GM13976 (cell line): ENCODE measurements around the gene GPR162.

ENCODE experiments used
- DNase-seq: peaks from one replicate; pipeline ENCODE4 v3.0.0; 2012; ENCODE audit warnings: low spot score
- in situ Hi-C: fragments of 300-500 bp; cut with MboI; formaldehyde crosslinking; loops from one replicate; pipeline ENCODE4 v1.12.0; 2022; ENCODE audit warnings: low sequenced_read_pairs, mixed read lengths, inconsistent platforms; ENCODE audit not compliant: unreplicated experiment
- TF ChIP-seq, protein P1 (sequence below): IDR thresholded peaks from 2 replicates; pipeline ENCODE4 v1.5.1; 2012; ENCODE audit warnings: borderline replicate concordance, mild to moderate bottlenecking; ENCODE audit not compliant: insufficient read depth; ENCODE audit errors: extremely low read depth, missing control alignments, control extremely low read depth

The GPR162 gene

GRCh38 chr12:6782119-6782518 lies 39.5 kb upstream of the GPR162 start:
- TF ChIP-seq, protein P1, sequence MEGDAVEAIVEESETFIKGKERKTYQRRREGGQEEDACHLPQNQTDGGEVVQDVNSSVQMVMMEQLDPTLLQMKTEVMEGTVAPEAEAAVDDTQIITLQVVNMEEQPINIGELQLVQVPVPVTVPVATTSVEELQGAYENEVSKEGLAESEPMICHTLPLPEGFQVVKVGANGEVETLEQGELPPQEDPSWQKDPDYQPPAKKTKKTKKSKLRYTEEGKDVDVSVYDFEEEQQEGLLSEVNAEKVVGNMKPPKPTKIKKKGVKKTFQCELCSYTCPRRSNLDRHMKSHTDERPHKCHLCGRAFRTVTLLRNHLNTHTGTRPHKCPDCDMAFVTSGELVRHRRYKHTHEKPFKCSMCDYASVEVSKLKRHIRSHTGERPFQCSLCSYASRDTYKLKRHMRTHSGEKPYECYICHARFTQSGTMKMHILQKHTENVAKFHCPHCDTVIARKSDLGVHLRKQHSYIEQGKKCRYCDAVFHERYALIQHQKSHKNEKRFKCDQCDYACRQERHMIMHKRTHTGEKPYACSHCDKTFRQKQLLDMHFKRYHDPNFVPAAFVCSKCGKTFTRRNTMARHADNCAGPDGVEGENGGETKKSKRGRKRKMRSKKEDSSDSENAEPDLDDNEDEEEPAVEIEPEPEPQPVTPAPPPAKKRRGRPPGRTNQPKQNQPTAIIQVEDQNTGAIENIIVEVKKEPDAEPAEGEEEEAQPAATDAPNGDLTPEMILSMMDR: no peak
- in situ Hi-C loops: loop anchor here (5.0 kb wide), 1 partner anchor 35 kb away; no protein-coding TSS in a partner anchor
- DNase-seq: no peak

DNA sequence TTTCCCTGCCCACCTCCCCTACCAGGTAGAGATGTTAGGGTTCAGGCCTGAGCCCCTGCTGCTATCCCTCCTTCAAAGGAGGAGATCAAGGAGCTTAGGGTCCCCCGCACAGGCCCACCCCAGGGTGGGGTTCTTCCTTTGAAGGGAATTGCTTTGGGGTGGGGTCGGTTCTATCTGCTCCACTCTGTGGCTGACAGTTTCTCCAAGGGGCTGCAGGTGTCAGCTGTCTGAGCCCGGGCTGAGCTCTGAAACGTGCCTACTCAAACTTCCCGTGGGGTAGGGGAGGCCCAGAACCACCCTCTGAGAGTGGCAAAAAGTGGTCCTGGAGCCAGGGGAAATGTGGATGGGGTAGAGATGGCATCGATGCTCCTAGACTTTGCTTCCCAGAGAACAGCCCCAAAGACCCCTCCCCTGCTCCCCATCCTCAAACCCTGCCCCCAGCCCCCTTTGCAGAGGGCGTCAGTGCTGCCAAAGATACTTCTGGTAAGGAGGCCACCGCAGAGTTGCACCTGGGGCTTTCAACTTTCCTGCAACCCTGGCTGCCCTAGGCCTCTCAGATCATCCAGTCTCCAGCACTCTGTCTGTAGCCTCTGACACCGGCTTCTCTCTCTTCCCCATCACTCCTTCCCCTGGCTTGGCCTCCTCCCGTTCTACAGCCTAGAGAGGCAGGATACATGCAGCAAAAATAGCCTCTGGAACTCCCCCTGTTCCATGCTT lies 38.6 kb upstream of the GPR162 start:
- no peak for DNase-seq
- in situ Hi-C loops: loop anchor here (5.0 kb wide), 1 partner anchor 34 kb away; no protein-coding TSS in a partner anchor
- TF ChIP-seq, protein P1: no peak

DNA sequence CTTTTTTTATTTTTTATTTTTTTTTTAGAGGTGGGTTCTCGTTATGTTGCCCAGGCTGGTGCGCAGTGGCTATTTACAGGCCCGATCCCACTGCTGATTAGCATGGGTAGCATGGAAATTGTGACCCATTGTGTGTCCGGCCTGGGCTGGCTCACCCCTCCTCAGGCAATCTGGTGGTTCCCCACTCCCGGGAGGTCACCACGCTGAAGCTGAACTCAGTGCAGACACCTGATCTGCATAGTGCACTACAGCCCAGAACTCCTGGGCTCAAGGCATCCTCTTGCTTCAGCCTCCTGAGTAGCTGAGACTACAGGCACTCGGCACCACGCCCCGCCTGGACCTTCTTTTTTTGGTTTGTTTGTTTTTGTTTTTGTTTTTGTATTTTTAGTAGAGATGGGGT lies 37.8 kb upstream of the GPR162 start:
- TF ChIP-seq, protein P1: no peak
- DNase-seq: no peak
- in situ Hi-C loops: loop anchor here (5.0 kb wide), 1 partner anchor 33 kb away; no protein-coding TSS in a partner anchor

GRCh38 chr12:6784296-6784695 lies 37.3 kb upstream of the GPR162 start:
- in situ Hi-C loops: loop anchor here (5.0 kb wide), 1 partner anchor 33 kb away; no protein-coding TSS in a partner anchor
- no peak for DNase-seq
- TF ChIP-seq, protein P1: no peak

GRCh38 chr12:6784761-6785160 lies 36.9 kb upstream of the GPR162 start:
- TF ChIP-seq, protein P1: no peak
- in situ Hi-C loops: loop anchor here (5.0 kb wide), 1 partner anchor 33 kb away; no protein-coding TSS in a partner anchor
- no peak for DNase-seq

DNA sequence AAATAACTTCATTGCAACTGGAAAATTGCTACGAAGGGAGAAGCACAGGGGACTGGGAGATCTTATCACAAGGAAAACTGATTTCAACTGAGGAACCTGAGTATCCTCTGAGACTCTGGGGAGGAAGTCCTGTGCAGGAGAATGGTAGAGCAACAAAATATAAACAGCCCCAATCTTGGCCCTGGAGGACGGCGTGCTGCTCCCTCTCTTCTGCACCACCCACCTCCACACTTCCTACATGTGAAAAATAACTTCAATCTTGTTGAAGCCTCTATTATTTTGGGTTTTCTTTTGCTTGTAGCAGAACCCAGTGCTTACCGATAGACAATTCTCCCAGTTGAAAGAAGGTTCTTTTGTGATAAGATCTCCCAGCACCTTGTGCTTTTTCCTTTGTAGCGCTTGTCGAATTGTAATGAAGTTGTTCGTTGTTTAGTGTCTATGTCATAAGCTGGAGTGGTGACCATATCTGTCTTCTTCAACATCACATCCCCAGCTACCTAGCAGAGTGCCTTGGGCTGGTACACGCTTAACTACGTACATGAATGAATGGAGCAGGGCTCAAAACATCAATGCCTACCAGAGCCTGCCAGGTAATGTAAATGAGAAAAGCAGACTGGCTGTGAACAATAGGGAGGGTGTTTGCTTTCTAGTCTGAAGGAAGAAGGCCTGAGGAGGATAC lies 35.1 kb upstream of the GPR162 start:
- in situ Hi-C loops: no loop called here
- no peak for DNase-seq
- TF ChIP-seq, protein P1: no peak
